Gastrocnemius medialis (tissue), 4 donors: Measurements from ENCODE around the gene KDELR1. TPM values are rescaled to one million over a fixed set of nuclear protein-coding genes. Genes with fewer than 3 reads are reported as not detected.

ENCODE experiments used
- ATAC-seq, 2 donors: fragments of 150-250 bp; one replicate each; pipeline ENCODE4 v1.9.1; 2016
- DNase-seq, 2 donors: peaks; one replicate each; pipeline ENCODE4 v3.0.0-alpha.2; 2019
- H3K27ac ChIP-seq, 4 donors: fragments of 200-600 bp; sonication (generic); 1 replicate in 1 of 4; 2 replicates in 3 of 4; pipeline ENCODE4 v1.5.1; 2016 to 2018; ENCODE audit warnings: mild to moderate bottlenecking in 2 of 4, moderate library complexity in 1 of 4
- H3K27me3 ChIP-seq, 3 donors: fragments of 200-600 bp; sonication (generic) in 2 of 3; 1 replicate in 1 of 3; 2 replicates in 2 of 3; pipeline versions ENCODE4 v1.5.1 to v1.6.0; 2016 to 2019; ENCODE audit warnings: mild to moderate bottlenecking in 1 of 3, moderate library complexity in 1 of 3
- H3K36me3 ChIP-seq, 2 donors: fragments of 200-600 bp; sonication (generic) in 1 of 2; one replicate each; pipeline ENCODE4 v1.5.1; 2017 to 2018
- H3K4me1 ChIP-seq, 2 donors: fragments of 200-600 bp; sonication (generic) in 1 of 2; one replicate each; pipeline ENCODE4 v1.5.1; 2016 to 2017; ENCODE audit warnings: mild to moderate bottlenecking in 2 of 2
- H3K4me3 ChIP-seq, 4 donors: fragments of 200-600 bp; sonication (generic) in 3 of 4; 1 replicate in 1 of 4; 2 replicates in 3 of 4; pipeline ENCODE4 v1.5.1; 2016 to 2019; ENCODE audit warnings: mild to moderate bottlenecking in 2 of 4
- H3K9me3 ChIP-seq, 3 donors: fragments of 200-600 bp; sonication (generic) in 2 of 3; 1 replicate in 1 of 3; 2 replicates in 2 of 3; pipeline ENCODE4 v1.5.1; 2016 to 2019
- POLR2A ChIP-seq, 2 donors: fragments of 450-650 bp; IDR thresholded peaks; one replicate each; pipeline ENCODE4 v1.6.1; 2017; ENCODE audit warnings: antibody characterized with exemption in 2 of 2, mild to moderate bottlenecking in 2 of 2, moderate library complexity in 2 of 2
- in situ Hi-C, 4 donors: fragments of 200-750 bp; cut with MboI; loops; one replicate each; pipeline versions ENCODE4 v1.15.0 to v1.8.0; 2017; ENCODE audit warnings: low sequenced_read_pairs in 4 of 4
- intact Hi-C: fragments of 100-400 bp; cut with DNase I; formaldehyde crosslinking; loops from one replicate; pipeline ENCODE4 v1.15.1; 2023; ENCODE audit warnings: low total_unique reads
- total RNA-seq, 4 donors: library from RNA; depleted of rRNA; stranded (reverse); fragments of >200 nt; gene quantifications; one replicate each; pipeline versions ENCODE4 v1.1.0 to v1.2.3, GENCODE V29; 2016
- TF ChIP-seq, protein P1 (sequence below), 5 experiments: fragments of 450-650 bp in 3 of 5; fragments of 200-600 bp in 2 of 5; sonication (generic) in 2 of 5; IDR thresholded peaks in 4 of 5; conservative IDR thresholded peaks in 1 of 5; 1 replicate in 4 of 5; 2 replicates in 1 of 5; pipeline ENCODE4 v1.5.1; 2016 to 2019; ENCODE audit warnings: antibody characterized with exemption in 5 of 5, mild to moderate bottlenecking in 3 of 5, moderate library complexity in 3 of 5

Gene KDELR1
- total RNA-seq, 4 donors from 2014 or later = 44.9 to 64.7 (median 54.0) TPM

DNA sequence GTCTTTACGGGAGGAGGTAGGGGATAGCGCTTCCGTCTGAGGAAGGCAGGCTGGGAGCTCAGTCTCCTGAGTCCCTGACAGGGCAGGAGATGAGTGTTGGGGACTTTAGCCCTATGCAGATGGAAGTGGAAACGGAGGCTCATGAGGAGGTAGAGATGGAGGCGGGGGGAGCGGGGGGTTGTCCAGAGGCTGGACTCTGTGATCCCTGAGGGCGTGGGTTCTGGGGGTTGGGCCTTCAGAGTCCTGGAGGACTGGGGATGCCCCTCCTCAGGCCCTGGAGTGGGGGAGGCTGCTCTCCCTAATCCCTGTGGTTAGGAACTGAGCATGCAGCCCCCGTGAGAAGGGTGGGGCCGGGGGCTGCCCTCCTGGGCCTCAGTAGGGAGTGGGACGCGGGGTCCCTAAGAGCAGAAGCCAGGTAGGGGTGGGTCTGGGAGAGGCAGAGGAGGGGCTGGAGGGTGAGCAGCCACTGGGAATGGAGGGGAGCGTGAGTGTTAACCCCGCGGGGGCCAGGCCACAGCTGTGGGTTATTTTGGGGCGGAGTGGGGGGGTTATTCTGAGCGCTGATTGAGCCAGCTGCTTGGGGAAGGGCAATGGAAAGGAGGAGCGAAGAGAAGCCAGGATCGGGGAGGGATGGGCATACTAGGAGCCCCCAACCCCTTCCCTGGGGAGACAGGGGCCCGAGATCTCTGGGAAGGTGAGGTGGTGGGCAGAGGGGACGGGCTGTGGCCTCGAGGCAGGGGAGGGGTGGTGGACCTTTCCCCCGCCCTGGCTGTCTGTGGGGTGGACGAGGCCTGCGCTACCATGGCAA lies 4.9 kb upstream of the KDELR1 start:
- intact Hi-C loops = no loop called here
- H3K36me3 ChIP-seq = no peaks in the 10 kb centered on the region
- H3K4me1 ChIP-seq = peaks cover 0 to 16% of the 10 kb centered on the region in 2 donors
- TF ChIP-seq, protein P1, sequence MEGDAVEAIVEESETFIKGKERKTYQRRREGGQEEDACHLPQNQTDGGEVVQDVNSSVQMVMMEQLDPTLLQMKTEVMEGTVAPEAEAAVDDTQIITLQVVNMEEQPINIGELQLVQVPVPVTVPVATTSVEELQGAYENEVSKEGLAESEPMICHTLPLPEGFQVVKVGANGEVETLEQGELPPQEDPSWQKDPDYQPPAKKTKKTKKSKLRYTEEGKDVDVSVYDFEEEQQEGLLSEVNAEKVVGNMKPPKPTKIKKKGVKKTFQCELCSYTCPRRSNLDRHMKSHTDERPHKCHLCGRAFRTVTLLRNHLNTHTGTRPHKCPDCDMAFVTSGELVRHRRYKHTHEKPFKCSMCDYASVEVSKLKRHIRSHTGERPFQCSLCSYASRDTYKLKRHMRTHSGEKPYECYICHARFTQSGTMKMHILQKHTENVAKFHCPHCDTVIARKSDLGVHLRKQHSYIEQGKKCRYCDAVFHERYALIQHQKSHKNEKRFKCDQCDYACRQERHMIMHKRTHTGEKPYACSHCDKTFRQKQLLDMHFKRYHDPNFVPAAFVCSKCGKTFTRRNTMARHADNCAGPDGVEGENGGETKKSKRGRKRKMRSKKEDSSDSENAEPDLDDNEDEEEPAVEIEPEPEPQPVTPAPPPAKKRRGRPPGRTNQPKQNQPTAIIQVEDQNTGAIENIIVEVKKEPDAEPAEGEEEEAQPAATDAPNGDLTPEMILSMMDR (IDR thresholded peaks at IDR 0.05 in 4 of 5, conservative IDR thresholded peaks at IDR 0.05 in 1 of 5) = no peak
- TF ChIP-seq POLR2A (IDR thresholded peaks at IDR 0.05) = no peak
- DNase-seq = no peak
- no peak for ATAC-seq
- no peaks in the 10 kb centered on the region for H3K9me3 ChIP-seq
- no peak overlapping the region for H3K27ac ChIP-seq
- in situ Hi-C loops = no loop called here
- H3K27me3 ChIP-seq = peaks cover 54 to 67% (median 59%) of the 10 kb centered on the region in 3 donors
- H3K4me3 ChIP-seq = no peak overlapping the region

DNA sequence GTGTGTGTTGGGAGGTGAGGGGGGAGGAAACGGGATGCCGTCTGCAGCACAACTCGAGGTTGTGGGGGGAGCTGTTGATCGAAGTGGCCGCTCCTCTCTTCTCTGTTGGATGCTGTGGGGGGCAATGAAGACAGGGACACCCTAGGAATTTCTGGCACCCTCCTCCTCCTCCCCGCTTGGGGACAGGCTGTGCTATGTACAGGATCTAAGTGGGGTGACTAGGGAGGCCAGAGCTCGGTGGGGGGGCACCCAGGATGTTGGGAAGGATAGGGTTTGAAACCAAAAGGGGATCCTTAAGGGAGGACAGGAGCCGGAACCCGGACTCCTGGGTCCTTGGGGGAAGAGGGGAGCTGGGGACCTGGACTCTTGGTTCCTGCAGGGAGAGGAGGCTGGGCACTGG lies 4.1 kb upstream of the KDELR1 start:
- in situ Hi-C loops = no loop called here
- peaks cover 0 to 16% of the 10 kb centered on the region in 2 donors for H3K4me1 ChIP-seq
- no peak overlapping the region for H3K4me3 ChIP-seq
- H3K27me3 ChIP-seq = peaks cover 54 to 67% (median 59%) of the 10 kb centered on the region in 3 donors
- H3K27ac ChIP-seq = no peak overlapping the region
- no peaks in the 10 kb centered on the region for H3K36me3 ChIP-seq
- H3K9me3 ChIP-seq = no peaks in the 10 kb centered on the region
- intact Hi-C loops = no loop called here
- ATAC-seq (no peak), DNase-seq (no peak)
- no peak for TF ChIP-seq POLR2A (IDR thresholded peaks at IDR 0.05)

DNA sequence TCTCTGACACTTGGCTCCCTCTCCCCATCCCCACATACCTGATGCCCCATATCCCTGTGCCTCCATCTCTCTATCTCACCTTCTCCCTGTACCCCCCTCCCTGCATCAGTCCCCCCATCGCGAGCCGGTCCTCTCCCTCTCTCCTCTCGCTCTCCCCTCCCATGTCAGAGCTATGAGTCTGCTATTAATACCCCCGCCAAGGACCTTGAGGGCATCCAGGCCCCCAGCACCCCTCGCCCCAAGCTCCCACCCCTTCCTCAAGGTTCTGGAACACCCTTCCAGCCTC lies 3.8 kb upstream of the KDELR1 start:
- intact Hi-C loops = no loop called here
- in situ Hi-C loops = no loop called here
- no peak for TF ChIP-seq POLR2A (IDR thresholded peaks at IDR 0.05)
- TF ChIP-seq, protein P1 (IDR thresholded peaks at IDR 0.05 in 4 of 5, conservative IDR thresholded peaks at IDR 0.05 in 1 of 5) = no peak
- H3K36me3 ChIP-seq = no peaks in the 10 kb centered on the region
- H3K4me3 ChIP-seq = no peak overlapping the region
- no peak for DNase-seq
- no peak for ATAC-seq
- H3K27ac ChIP-seq = no peak overlapping the region
- peaks cover 54 to 67% (median 59%) of the 10 kb centered on the region in 3 donors for H3K27me3 ChIP-seq
- H3K4me1 ChIP-seq = peaks cover 2 to 19% of the 10 kb centered on the region in 2 donors
- no peaks in the 10 kb centered on the region for H3K9me3 ChIP-seq

DNA sequence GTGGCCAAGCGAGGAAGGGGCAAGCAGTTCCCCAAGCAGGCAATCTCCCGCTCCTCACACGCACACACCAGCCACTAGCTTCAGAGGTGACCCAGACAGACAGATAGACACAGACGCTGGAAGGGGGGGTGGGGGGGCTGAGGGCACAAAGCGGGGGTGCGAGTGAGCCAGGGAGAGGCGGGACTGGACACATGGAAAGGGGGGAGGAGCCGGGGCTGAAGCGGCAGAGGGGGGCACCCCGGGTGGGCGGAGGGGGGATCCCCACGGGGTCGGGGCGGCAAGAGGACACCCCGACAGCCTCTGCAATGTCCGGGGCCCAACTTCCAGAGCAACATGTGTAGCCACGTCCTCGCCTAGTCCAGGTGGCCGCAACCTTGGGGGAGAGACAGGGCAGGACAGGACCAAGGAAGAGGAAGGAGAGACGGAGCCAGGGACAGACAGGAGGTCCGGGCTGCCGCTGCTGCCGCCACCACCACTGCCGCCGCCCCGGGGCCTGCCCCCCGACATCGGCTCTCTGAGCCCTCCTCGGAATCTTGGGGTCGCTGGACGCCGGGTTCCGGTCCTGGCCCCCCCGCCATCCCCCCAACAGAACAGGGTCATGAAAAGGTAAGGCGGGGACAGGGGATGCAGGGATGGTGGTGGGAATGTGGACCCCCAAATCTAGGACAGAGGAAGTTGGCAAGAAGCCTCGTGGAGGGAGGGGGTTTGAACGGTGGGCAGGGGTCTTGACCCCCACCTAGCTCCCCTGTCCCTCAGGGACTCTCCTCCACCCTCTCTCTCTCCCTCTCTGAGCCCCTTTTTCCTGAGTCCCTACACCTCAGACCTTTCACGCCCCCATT lies 3.2 kb upstream of the KDELR1 start:
- in situ Hi-C loops (no loop called here), intact Hi-C loops (no loop called here)
- TF ChIP-seq, protein P1 (IDR thresholded peaks at IDR 0.05 in 4 of 5, conservative IDR thresholded peaks at IDR 0.05 in 1 of 5) = no peak
- TF ChIP-seq POLR2A (IDR thresholded peaks at IDR 0.05) = no peak
- no peak overlapping the region for H3K4me3 ChIP-seq
- peaks cover 54 to 67% (median 59%) of the 10 kb centered on the region in 3 donors for H3K27me3 ChIP-seq
- H3K36me3 ChIP-seq = no peaks in the 10 kb centered on the region
- H3K4me1 ChIP-seq = peaks cover 4 to 22% of the 10 kb centered on the region in 2 donors
- no peak for DNase-seq
- H3K27ac ChIP-seq = no peak overlapping the region
- no peak for ATAC-seq
- no peaks in the 10 kb centered on the region for H3K9me3 ChIP-seq
